NCI-H1092 treated with DMSO at 0.1 percent for 48 hours (cell line): ENCODE data around the gene HSPA12B.

Source experiments
- DNase-seq: peaks from one replicate; lab custom pipeline; 2025; lab: John Stamatoyannopoulos, UW

Gene HSPA12B

GRCh38 chr20:3767110-3767426 is 34.6 kb downstream of the HSPA12B start:
- DNase-seq: peak; percentile 20

DNA sequence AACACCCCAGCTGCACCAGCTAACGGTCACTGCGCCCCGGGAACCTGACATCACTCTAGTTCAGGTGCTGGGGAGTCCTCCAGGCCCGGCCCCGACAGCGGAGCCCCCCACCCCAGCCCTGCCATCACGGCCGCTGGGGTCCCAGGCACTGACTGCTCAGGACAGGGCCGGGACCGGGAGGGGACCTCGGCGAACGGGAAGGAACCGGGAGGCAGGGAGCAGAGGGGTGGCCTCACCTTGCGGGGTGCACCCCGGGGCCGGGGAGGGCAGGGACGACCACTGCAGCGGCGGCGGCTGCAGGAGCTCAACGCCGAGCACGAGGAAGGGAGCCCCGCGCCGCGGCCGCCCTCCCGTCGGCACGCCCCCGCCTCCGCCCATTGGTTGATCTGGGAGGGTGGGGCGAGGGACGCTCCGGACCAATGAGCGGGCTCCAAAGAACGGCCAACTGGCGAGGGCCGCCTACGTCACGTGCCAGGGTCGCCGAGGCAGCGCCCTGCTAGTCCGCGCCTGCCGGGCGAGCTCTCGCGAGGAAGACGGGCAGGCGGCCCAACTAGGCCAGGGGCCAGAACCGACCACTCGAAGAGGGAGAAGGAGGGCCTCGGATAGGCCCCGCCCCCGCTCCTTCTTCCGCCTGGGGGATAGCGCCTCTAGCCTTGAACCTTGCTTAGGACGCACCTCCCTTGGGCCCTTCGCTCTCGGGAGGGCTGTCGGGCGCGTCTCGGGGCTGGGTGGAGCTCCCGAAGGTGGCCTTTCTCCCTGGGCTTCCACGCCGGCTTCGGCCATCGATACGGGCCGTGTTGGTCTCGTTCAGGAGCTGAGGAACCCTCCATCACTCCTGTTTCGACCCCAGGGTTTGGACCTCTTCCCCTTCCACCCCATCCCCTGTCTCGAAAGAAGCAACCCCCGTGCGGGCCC is 35.2 kb downstream of the HSPA12B start, which contains the start of gene ADISSP:
Gene ADISSP, minus strand, starts transcription at position 327 of the 915 bp plus-strand sequence. CDS start 7,653 bp downstream, outside the sequence.
- peak; percentile 98 for DNase-seq

DNA sequence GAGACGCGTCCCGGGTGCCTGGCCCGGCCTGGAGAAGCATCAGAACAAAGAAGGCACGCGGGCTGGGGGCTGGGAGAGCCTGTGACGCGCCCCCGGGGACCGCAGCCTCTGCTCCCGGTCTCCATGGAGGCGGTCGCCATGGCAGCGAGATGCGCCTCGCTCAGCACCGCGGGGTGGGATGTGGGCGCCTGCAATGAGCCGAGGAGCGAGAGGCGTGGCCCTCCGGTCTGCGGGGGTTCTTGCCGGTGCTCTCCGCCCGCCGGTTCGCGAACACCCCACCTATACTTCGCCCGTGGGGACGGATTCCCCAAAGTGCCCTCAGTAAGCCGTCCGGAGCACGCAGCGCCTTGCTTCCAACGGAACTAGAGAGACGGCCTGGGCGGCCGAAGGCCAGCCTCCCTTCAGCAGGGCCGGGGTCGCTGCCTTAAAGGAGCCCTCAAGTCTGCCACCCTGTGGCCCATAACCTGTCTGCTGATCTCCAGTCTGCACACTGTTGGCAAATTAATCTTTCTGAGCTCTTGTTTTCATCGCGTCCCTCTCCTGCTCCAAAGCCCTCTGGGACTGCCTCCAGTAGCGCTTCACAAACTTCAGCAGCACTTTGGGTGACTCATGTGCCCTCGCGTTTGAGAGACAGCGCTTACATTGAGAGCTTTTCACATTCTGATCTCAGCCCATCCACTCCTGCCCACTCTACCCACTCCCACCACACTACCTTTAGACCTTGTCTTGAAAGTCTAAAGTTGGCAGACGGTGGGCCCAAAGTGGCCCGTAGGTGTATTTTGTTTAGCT is 36.1 kb downstream of the HSPA12B start:
- DNase-seq: peak; percentile 79

GRCh38 chr20:3771552-3772058 is 39.1 kb downstream of the HSPA12B start:
- DNase-seq: no peak

GRCh38 chr20:3775457-3776108 is 43.1 kb downstream of the HSPA12B start:
- no peak for DNase-seq

DNA sequence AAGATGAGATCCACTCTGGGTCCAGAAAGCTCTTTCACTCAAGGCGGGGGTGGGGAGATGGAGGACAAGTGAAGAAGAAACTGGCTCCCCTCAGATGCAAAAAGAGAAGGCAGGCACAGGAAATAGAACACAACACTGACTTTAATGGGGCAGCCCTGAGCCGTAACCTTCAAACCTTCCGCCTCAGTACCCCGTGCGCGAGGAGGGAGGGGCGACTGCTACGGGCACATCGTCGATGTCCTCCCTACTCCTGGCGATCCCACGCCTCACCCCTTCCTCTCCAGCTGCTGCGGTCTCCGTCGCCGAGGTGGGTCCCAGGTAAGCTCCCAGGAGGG is 44.9 kb downstream of the HSPA12B start:
- DNase-seq: no peak

GRCh38 chr20:3777716-3778629 is 45.5 kb downstream of the HSPA12B start:
- no peak for DNase-seq

- DNase-seq: no peak
These were observed 46.5 kb downstream of the HSPA12B start for GRCh38 chr20:3778976-3779375.

DNA sequence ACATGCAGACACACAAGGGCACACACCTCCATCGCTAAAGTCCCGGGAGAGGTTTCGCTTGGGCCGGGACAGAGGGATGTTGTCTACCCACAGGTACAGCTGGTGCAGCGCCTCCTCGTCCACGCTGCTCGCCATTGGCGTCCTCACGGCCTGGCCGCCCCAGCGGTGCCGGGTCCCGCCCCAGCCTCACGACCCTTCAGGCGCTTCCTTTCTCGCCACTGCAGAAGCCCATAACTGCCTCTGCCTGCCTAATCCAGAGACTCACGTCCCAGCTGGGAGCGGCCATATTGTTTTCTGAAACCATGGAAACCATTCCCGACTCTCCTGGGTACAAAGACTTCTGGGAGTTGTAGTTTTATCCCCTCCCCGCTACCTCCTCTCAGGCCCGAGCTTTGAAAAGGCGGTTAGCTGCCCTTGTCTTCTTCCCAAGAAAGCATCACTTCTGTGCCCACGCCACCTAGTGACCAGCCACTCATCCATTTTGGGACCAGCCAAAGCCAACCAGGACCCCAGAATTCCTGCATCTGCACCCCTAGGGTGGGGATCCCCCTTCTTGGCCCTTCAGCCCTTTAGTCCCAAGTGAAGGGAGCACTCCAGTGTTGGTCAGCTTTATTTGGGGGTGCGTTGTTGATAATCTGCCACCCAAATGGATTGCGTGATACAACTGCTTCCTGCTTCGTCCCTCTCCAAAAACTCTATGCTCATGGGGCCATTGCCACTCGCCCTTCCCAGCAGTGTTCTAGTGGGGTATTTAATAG is 48.8 kb downstream of the HSPA12B start, which contains the start of gene SPEF1:
Gene SPEF1, minus strand, starts transcription at position 296 of the 758 bp plus-strand sequence. Its CDS starts 161 bp downstream, at position 135.
- peak; percentile 91 for DNase-seq

GRCh38 chr20:3782597-3782996 is 50.1 kb downstream of the HSPA12B start:
- no peak for DNase-seq

GRCh38 chr20:3783068-3783489 is 50.6 kb downstream of the HSPA12B start:
- no peak for DNase-seq

GRCh38 chr20:3783511-3784195 is 51.2 kb downstream of the HSPA12B start:
- no peak for DNase-seq

GRCh38 chr20:3784216-3784853 is 51.9 kb downstream of the HSPA12B start:
- no peak for DNase-seq

- DNase-seq: no peak
These were observed 52.4 kb downstream of the HSPA12B start for GRCh38 chr20:3784863-3785239.

- DNase-seq: no peak
These were observed 53.0 kb downstream of the HSPA12B start for GRCh38 chr20:3785240-3786125.

- peak; percentile 40 for DNase-seq
These were observed 53.6 kb downstream of the HSPA12B start for GRCh38 chr20:3786126-3786484.

DNA sequence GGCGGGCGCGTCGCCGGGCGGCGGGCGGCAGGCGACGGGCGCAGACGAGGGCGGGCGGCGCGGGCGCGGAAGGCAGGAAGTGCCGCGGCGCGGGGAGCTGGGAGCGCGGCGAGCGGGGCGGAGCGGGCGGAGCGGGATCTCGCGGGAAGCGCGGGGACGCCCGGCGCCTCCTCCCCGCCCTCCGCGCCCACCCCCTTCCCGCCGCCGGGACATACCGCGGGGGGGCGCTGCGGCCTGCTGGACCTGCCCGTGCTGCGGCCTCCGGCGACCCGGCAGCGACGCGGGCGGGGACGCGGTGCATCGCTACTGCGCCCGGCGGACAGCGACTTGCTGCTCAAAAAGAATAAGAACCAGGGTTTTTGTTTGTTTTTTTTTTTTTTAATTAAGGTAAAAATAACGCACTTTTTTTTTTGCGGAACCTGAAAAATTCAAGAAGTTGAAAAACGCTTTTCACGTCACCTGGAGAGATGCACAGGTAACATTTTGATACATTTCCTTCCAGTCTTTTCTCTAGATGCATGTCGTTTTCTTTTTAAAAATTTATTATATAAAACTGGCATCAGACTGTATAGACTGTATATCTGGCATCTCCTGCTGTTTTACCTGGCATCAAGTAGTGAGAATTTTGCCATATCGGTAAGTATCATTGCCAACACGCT is 54.3 kb downstream of the HSPA12B start, which contains the start of gene CENPB:
Gene CENPB, minus strand, starts transcription at position 76 of the 659 bp plus-strand sequence. CDS start 257 bp downstream, outside the sequence.
- DNase-seq: peak; percentile 81
